Breast epithelium (tissue), 3 donors: ENCODE data around the gene ALKBH4.
"Not testable (repeated sequence)": the region's sequence is repeated elsewhere in the genome, so short reads cannot be mapped to it uniquely, and the experiment has no call there.

Experiments
- POLR2A ChIP-seq: fragments of 450-650 bp; IDR thresholded peaks from one replicate; pipeline ENCODE4 v1.6.1; 2016; ENCODE audit warnings: antibody characterized with exemption, mild to moderate bottlenecking, moderate library complexity
- TF ChIP-seq, protein P1 (sequence below), 3 donors: fragments of 450-650 bp; IDR thresholded peaks; one replicate each; pipeline ENCODE4 v1.5.1; 2016 to 2017; ENCODE audit warnings: antibody characterized with exemption in 3 of 3, mild to moderate bottlenecking in 3 of 3, moderate library complexity in 3 of 3

DNA sequence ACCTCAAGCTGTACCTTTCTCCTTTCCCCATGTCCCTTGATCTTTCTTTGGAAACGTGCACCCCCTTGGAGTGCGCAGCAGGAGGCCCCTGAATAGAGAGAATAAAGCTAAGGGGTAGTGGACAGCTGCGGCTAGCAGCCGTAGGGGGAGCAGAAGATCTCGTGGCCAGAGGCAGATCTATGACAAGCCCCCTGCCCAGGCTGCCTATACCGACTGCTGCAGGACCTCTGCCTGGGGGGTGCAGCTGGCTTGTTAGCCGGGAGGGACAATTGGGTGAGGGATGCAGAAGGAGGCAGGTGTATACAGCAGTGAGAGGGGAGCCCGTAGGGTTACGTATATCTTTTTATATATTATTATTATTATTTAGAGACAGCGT lies 14.5 kb upstream of the ALKBH4 start:
- TF ChIP-seq, protein P1, sequence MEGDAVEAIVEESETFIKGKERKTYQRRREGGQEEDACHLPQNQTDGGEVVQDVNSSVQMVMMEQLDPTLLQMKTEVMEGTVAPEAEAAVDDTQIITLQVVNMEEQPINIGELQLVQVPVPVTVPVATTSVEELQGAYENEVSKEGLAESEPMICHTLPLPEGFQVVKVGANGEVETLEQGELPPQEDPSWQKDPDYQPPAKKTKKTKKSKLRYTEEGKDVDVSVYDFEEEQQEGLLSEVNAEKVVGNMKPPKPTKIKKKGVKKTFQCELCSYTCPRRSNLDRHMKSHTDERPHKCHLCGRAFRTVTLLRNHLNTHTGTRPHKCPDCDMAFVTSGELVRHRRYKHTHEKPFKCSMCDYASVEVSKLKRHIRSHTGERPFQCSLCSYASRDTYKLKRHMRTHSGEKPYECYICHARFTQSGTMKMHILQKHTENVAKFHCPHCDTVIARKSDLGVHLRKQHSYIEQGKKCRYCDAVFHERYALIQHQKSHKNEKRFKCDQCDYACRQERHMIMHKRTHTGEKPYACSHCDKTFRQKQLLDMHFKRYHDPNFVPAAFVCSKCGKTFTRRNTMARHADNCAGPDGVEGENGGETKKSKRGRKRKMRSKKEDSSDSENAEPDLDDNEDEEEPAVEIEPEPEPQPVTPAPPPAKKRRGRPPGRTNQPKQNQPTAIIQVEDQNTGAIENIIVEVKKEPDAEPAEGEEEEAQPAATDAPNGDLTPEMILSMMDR (IDR thresholded peaks at IDR 0.05): not testable (repeated sequence)
- not testable (repeated sequence) for TF ChIP-seq POLR2A
